ENCODE measurements around the gene GARRE1. TPM values are rescaled to one million over a fixed set of nuclear protein-coding genes. Genes with fewer than 3 reads are reported as not detected.
"Not testable (repeated sequence)": the region's sequence is repeated elsewhere in the genome, so short reads cannot be mapped to it uniquely, and the experiment has no call there.

The GARRE1 gene, protein sequence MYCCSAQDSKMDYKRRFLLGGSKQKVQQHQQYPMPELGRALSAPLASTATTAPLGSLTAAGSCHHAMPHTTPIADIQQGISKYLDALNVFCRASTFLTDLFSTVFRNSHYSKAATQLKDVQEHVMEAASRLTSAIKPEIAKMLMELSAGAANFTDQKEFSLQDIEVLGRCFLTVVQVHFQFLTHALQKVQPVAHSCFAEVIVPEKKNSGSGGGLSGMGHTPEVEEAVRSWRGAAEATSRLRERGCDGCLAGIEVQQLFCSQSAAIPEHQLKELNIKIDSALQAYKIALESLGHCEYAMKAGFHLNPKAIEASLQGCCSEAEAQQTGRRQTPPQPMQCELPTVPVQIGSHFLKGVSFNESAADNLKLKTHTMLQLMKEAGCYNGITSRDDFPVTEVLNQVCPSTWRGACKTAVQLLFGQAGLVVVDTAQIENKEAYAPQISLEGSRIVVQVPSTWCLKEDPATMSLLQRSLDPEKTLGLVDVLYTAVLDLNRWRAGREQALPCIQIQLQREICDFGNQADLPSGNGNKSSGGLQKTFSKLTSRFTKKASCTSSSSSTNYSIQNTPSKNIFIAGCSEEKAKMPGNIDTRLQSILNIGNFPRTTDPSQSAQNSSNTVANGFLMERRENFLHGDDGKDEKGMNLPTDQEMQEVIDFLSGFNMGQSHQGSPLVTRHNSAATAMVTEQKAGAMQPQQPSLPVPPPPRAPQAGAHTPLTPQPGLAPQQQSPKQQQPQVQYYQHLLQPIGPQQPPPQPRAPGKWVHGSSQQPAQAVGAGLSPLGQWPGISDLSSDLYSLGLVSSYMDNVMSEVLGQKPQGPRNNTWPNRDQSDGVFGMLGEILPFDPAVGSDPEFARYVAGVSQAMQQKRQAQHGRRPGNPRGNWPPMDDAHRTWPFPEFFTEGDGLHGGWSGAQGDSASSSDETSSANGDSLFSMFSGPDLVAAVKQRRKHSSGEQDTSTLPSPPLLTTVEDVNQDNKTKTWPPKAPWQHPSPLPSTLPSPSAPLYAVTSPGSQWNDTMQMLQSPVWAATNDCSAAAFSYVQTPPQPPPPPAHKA (N-terminal part only)
- 2.6 and 4.0 TPM in 2 replicates for total RNA-seq

GRCh38 chr19:34254046-34254697, at the start of gene GARRE1:
Gene GARRE1, plus strand, starts transcription at chr19:34254554. Its CDS starts 45,920 bp downstream, at chr19:34300474.
- intact Hi-C loops (cut with micrococcal nuclease), result loop anchor here (5.0 to 10.0 kb wide), 2 partner anchors 83 to 171 kb away; partner anchors contain the start of gene UBA2

- intact Hi-C loops (cut with micrococcal nuclease), result not testable (repeated sequence)
Measured at GRCh38 chr19:34205324-34205723, 49.0 kb upstream of the GARRE1 start.

DNA sequence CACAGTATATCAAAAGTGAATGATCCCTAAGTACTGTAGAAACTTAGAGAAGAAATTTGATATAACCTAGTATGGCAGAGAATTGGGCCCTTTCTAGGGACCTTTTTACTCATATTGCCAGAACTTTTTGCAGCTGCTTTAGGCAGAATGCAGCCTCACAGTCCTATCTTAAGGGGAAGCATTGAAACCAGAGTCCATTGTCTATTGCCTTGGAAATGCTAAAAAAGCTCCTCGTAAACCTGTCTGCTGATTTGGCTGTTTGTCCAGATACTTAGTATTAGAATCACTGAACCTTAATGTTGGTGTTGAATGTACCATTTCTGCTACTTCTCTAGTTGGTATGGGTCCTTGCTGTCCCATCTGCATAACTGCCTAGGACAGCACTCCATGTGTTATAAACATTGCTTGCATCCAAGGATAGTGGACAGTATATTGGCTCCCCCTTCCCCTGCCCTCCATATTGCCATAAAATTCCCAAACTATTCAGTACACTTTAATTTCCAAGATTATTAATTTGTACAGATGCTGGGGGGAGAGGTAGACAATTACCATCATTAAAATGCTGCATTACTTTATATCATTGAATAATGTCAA, 46.0 kb upstream of the GARRE1 start:
- intact Hi-C loops (cut with micrococcal nuclease), result no loop called here

DNA sequence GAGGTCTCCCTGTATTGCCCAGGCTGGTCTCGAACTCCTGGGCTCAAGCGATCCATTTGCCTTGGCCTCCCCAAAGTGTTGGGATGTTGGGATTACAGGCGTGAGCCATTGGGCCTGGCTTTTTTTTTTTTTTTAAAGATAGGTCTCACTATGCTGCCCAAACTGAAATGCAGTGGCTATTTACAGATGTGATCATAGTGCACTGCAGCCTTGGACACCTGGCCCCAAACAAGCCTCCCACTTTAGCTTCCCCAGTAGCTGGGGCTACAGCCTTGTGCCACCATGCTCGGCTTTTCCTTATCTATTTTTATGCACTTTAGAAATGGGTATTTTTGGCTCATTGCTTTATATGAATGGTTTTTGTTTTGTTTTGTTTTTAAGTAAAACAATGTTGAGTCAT, 44.6 kb upstream of the GARRE1 start:
- intact Hi-C loops (cut with micrococcal nuclease), result no loop called here

DNA sequence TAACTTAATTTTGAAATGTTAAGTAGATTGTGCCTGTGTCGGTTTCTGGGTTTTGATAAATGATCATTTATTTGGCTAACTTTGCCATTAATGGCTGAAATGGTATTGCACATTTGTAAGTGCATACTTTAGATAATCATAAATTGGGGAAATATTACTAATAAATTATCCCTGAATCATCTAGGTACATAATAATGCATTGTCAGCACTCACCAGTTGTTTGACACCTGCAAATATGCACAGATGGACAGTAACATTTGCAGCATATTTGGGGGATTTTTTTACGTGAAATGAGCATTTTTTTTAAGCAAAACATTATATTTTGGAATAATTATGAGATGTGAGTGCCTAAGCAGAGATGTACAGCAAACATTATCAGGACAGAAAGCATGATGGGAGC, 41.1 kb upstream of the GARRE1 start:
- intact Hi-C loops (cut with micrococcal nuclease), result no loop called here

DNA sequence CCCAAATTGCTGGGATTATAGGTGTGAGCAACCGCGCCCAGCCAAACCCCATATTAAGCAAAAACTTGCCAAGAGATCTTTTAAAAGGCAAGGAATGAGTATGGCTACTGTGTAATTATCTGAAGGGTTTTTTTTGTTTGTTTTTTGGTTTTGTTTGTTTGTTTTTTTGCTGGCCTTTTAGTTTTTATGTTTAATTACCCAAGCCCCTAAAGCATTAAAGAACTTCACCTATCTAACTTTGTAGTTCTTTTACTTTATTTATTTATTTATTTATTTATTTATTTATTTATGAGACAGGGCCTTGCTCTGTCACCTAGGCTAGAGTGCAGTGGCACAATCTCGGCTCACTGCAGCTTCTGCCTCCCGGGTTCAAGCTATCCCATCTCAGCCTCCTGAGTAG, 40.3 kb upstream of the GARRE1 start:
- intact Hi-C loops (cut with micrococcal nuclease), result no loop called here

- intact Hi-C loops (cut with micrococcal nuclease), result loop anchor here (5.0 kb wide), 1 partner anchor 43 kb away; the partner anchor contains the start of gene LSM14A
Measured at GRCh38 chr19:34215006-34215665, 39.2 kb upstream of the GARRE1 start.

- intact Hi-C loops (cut with micrococcal nuclease), result loop anchor here (5.0 kb wide), 1 partner anchor 43 kb away; the partner anchor contains the start of gene LSM14A
Measured at GRCh38 chr19:34215666-34216038, 38.7 kb upstream of the GARRE1 start.

DNA sequence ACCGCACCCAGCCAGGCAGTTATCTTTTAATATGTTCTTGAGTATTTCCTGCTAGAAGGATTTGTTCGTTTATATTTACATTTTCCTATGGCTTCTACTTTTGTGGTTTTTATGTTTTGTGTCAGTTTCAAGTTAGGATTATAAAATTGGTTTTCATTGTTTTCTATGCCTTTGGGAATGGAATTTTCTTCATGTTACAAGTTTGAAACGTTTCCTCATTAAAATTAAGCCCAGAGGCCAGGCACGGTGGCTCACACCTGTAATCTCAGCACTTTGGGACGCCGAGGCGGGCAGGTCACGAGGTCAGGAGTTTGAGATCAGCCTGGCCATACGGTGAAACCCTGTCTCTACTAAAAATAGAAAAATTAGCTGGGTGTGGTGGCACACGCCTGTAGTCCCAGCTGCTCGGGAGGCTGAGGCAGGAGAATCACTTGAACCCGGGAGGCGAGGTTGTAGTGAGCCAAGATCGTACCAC, 37.6 kb upstream of the GARRE1 start:
- intact Hi-C loops (cut with micrococcal nuclease), result loop anchor here (5.0 kb wide), 1 partner anchor 44 kb away; the partner anchor contains the start of gene LSM14A

- intact Hi-C loops (cut with micrococcal nuclease), result loop anchor here (5.0 kb wide), 1 partner anchor 46 kb away; the partner anchor contains the start of gene LSM14A
Measured at GRCh38 chr19:34217952-34218817, 36.2 kb upstream of the GARRE1 start.

- intact Hi-C loops (cut with micrococcal nuclease), result loop anchor here (5.0 kb wide), 1 partner anchor 46 kb away; the partner anchor contains the start of gene LSM14A
Measured at GRCh38 chr19:34218818-34219164, 35.6 kb upstream of the GARRE1 start.

GRCh38 chr19:34220472-34221063, 33.8 kb upstream of the GARRE1 start:
- intact Hi-C loops (cut with micrococcal nuclease), result no loop called here

DNA sequence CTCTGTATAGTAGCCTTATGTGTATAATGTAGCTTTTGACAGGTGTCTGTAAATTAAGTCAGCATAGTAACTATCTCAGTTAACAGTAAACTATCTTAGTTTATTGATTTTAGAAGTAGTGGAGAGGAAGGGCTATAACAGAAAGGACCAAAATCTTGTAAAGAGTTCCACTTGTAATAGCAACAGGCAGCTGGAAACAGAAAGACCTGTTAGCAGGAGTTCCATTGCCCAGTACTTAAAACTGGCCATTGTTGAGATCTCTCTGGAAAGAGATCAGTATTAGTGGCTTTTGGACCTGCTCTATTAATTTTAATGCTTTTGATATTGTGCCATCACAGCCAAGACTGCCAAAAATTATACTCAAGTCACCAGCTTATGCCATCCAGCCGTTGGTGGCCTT, 32.0 kb upstream of the GARRE1 start:
- intact Hi-C loops (cut with micrococcal nuclease), result no loop called here

- intact Hi-C loops (cut with micrococcal nuclease), result no loop called here
Measured at GRCh38 chr19:34224996-34225658, 29.2 kb upstream of the GARRE1 start.

DNA sequence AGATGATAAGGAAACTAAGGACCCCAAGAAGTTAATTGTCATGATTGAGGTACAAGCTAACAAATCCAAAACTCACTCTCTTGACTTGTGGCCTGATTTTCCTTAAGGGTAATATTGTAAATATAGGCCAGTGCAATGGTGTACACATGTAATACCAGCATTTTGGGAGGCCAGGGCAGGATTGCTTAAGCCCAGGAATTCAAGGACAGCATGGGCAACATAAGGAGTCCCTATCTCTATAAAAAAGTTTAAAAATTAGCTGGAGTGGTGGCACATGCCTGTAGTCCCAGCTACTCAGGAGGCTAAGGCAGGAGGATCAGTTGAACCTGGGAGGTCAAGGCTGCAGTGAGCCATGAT, 28.7 kb upstream of the GARRE1 start:
- intact Hi-C loops (cut with micrococcal nuclease), result no loop called here

- intact Hi-C loops (cut with micrococcal nuclease), result no loop called here
Measured at GRCh38 chr19:34226036-34226435, 28.3 kb upstream of the GARRE1 start.

- intact Hi-C loops (cut with micrococcal nuclease), result no loop called here
Measured at GRCh38 chr19:34228347-34228746, 26.0 kb upstream of the GARRE1 start.

DNA sequence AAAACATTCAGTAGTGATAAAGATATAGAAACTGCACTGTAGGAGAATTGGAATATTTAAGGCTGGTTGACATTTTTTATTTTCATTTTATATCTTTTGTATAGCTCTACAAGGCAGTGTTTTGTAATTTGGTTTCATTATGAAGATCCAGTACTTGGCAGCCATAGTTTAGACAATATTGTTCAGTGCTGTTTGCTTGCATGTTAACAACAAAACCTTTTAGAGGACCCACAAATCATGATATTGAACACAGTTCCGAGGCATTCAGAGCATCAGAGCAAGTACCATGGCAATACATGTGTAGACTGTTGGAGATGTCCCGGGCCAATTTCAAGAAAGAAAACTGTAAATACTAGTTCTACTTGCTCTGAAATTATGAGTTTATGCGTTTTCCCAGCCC, 25.6 kb upstream of the GARRE1 start:
- intact Hi-C loops (cut with micrococcal nuclease), result no loop called here
